MV-4-11 (cell line): ENCODE data around the gene HKDC1.
"Not testable (repeated sequence)": the region's sequence is repeated elsewhere in the genome, so short reads cannot be mapped to it uniquely, and the experiment has no call there.

Source experiments
- DNase-seq: peaks from one replicate; lab custom pipeline; 2025; lab: John Stamatoyannopoulos, UW

Gene HKDC1

GRCh38 chr10:69278446-69278963, 58.4 kb downstream of the HKDC1 start, which contains the start of gene HK1:
HK1 (plus strand) TSS chr10:69278496.
- peak; percentile 71 for DNase-seq

GRCh38 chr10:69279110-69279509, 59.0 kb downstream of the HKDC1 start:
- peak; percentile 93 for DNase-seq

DNA sequence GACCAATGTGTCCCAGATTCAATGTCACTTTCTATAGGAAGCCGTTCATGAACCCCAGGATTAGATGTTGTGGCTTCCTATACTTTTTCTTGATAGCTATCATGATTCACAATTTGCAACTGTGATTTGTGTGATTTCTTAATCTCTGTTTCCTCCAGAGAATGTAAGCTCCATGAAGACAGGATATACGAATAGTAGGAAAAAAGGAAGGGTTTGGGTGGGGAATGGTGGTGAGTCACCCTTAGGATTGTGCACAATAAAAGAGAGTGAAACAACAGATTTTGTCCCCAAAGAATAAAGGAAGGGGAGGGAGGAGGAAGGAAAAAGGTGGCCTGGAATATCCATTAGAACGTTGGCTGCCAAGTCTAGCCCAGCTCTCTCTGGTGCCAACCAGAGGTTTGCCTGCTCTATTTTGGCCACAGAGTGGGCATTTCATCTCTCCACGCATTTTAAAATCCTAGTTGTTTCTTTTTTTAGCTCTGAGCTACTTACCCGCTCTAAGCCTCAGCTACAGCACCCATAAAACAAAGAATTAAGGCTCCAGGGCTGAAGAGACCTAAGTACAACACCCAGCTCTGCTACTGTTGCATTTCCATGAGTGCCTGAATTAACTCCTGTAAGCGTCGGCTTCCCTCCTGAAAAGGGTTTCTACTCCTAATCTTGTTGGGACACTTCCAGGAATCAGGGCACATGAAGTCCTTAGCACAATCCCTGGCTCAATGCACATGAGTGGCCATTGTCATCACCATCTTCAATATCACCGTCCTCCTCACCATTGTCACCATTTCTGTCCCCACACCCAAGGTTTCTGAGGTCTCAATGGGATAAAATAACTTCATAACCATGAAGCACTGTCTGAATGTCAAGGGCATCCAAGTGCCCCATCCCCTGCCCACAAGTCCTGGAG, 61.6 kb downstream of the HKDC1 start:
- no peak for DNase-seq

- DNase-seq = not testable (repeated sequence)
Observed at GRCh38 chr10:69284402-69284801, 64.3 kb downstream of the HKDC1 start.

DNA sequence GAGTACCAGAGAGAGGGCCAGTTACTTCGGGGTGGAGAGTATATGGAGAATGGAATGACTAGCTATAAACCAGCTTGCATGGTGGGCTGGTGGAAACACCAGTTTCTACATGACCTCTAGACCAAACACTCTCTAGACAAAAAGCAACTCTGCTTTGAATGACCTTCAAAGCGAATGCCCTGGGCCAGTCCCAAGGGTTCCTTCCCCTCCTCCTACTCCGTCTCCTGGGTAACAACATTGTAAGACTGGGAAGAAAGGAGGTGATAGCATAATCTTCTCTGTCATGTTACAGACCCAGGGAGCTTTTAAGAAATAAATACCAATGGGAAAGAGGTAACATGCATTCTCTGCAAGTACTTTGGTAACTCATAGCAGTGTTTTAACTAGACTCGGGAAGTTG, 65.6 kb downstream of the HKDC1 start:
- no peak for DNase-seq

DNA sequence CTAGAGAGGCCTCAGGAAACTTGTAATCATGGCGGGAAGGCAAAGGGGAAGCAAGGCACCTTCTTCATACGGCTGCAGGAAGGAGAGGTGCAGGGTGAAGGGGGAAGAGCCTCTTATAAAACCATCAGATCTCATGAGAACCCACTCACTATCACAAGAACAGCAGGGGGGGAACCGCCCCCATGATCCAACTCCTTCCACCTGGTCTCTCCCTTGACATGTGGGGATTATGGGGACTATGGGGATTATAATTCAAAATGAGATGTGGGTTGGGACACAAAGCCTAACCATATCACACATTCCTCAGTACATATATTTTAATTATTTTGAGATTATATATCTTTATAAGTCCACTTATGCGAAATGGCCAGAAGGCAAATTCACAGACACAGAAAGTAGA, 67.0 kb downstream of the HKDC1 start:
- DNase-seq = peak; percentile 8

- DNase-seq = no peak
Observed at GRCh38 chr10:69290993-69291392, 70.9 kb downstream of the HKDC1 start.

GRCh38 chr10:69292459-69292858, 72.3 kb downstream of the HKDC1 start:
- DNase-seq = no peak

GRCh38 chr10:69295027-69295636, 75.0 kb downstream of the HKDC1 start:
- DNase-seq = no peak

DNA sequence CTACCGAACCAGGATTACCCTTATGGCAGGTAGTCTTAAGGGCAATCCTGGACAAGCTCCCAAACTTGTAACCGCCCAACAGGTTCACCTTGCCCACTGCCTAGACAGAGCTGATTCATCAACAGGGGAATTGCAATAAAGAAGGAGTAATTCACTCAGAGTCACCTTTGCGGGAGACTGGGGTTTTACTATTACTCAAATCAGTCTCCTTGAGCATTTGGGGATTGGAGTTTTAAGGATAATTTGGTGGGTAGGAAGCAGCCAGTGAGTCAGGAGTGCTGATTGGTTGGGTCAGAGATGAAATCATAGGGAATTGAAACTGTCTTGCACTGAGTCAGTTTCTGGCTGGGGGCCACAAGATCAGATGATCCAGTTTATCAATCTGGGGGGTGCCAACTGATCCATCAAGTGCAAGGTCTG, 83.5 kb downstream of the HKDC1 start:
- DNase-seq = peak; percentile 65

DNA sequence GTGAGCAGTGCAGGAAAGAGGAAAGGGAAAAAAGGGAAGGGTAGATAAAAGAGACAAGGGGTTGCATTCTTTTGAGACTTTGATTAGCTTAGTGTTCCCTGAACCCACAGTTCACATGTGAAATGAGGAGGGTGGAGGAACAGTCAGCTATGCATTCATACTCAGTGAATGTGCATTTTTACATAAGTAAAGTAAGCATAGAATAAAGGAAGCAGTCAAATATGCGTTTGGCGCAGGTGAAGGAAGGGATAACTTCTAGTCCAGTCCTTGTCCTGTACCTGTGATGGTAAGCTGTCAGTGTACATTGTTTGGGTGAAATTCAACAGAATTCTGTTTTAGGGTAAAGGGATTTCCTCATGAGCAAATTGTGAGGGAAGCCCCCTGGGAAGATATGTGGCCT, 86.3 kb downstream of the HKDC1 start:
- no peak for DNase-seq

DNA sequence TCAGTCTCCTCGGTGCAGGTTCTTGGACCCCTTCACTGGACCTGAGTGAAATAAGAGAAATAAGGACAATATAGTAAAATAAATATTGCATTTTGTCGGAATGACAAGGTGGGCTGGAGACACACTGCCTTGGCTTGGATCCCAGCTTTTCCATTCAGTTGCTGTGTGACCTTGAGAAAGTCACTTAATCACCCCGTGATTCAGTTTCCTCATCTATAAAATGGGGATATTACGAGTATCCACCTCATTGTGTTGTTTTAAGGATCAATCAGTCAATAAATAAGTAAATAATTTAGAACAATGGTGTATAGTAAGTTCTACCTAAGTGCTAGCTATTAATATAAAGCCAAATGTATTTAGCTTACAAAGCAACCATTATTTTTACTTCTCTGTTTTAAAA, 87.3 kb downstream of the HKDC1 start:
- no peak for DNase-seq

GRCh38 chr10:69308304-69308703, 88.2 kb downstream of the HKDC1 start:
- DNase-seq = not testable (repeated sequence)

- DNase-seq = no peak
Observed at GRCh38 chr10:69311309-69311708, 91.2 kb downstream of the HKDC1 start.

DNA sequence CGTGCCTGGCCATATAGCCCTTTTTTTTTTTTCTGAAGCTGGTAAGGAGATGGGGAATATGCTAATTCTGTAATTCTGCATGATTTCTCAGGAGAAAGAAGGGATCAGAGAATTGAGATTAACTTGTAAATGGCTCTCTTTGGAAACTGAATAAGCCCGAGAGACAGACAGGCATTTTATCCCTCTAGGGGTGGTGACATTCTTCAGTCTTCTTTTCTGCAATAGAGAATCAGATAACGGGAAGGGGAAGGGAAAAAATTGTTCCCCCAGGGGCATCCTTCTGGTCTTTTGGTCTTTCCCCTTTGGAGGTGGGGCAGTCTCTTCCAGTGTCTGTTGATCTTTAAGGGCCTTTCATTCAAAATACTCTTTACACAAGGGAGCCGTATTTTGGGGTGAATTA, 92.4 kb downstream of the HKDC1 start:
- no peak for DNase-seq

DNA sequence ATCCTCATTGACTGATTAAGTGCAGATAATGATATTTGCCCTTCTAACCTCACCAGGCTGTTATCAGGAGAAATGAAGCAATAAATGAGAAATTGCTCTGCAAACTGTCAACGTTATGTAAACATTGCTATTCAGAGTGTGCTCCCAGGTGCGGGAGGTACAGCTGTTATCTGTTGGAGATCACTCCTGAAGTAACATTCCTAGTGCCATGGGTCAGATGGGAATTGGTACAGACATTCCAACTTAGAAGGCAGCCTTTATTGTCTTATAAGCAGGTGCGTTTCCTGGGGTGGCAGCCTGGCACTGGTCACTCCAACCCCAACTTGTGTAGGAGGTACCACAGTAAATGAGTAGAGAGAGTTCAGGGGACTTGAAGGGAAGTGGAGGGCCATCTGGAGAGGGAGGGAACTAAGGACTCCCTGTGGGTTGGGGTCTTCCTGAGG, 95.0 kb downstream of the HKDC1 start:
- no peak for DNase-seq

- no peak for DNase-seq
Observed at GRCh38 chr10:69315610-69316312, 95.6 kb downstream of the HKDC1 start.

DNA sequence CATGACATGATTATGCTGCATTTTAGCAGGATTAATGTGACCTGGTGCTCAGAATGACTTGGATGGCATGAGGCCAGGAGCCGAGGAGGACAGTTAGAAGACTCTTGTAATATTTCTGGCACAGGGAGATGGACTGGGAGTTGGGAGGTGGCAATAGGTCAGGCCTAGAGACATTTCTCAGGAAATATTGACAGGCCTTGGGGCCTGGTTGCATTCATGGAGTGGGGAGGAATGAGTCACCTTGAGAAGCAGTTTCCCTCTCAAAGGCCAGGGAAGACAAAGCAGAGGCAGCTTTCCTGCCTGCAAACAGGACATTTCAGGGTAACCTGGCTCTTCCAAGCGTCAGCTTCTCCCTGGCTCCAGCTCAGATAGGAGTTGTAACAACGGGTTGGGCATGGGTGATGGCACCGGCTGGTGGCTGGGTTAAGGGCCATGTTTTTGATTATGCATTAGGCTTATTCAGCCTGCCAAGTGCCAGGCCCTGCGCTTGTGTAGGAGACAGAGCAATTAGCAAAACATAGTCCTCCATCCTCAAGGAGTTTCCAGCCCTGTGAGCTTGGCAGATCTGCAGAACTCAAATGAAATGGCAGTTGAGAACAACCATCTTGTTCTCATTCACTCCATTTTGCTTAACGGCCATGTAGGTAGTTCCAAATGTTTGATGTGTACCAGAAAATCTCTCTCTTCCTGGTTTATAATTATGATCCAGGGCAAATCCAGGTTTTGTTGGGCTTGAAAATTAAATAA, 96.4 kb downstream of the HKDC1 start:
- no peak for DNase-seq
